ENCODE measurements around the gene BAHD1.
"Not testable (repeated sequence)": the region's sequence is repeated elsewhere in the genome, so short reads cannot be mapped to it uniquely, and the experiment has no call there.

BAHD1 gene

GRCh38 chr15:40445421-40445922 is 4.7 kb downstream of the BAHD1 start:
- DNase-seq (ENCODE audit: low spot score) = no peak

- DNase-seq (ENCODE audit: low spot score) = no peak
These were observed 5.4 kb downstream of the BAHD1 start for GRCh38 chr15:40446144-40446543.

- no peak for DNase-seq (ENCODE audit: low spot score)
These were observed 7.6 kb downstream of the BAHD1 start for GRCh38 chr15:40448354-40448753.

- DNase-seq (ENCODE audit: low spot score) = no peak
These were observed 8.5 kb downstream of the BAHD1 start for GRCh38 chr15:40449275-40449674.

- DNase-seq (ENCODE audit: low spot score) = no peak
These were observed 9.3 kb downstream of the BAHD1 start for GRCh38 chr15:40450047-40450446.

- no peak for DNase-seq (ENCODE audit: low spot score)
These were observed 10.9 kb downstream of the BAHD1 start for GRCh38 chr15:40451527-40452158.

GRCh38 chr15:40452296-40453090 is 11.7 kb downstream of the BAHD1 start:
- DNase-seq (ENCODE audit: low spot score) = no peak

GRCh38 chr15:40453941-40454340 is 13.2 kb downstream of the BAHD1 start:
- not testable (repeated sequence) for DNase-seq (ENCODE audit: low spot score)

- DNase-seq (ENCODE audit: low spot score) = no peak
These were observed 14.2 kb downstream of the BAHD1 start for GRCh38 chr15:40454904-40455391.

GRCh38 chr15:40456299-40456712 is 15.6 kb downstream of the BAHD1 start:
- DNase-seq (ENCODE audit: low spot score) = no peak

- DNase-seq (ENCODE audit: low spot score) = no peak
These were observed 16.0 kb downstream of the BAHD1 start for GRCh38 chr15:40456738-40457137.

GRCh38 chr15:40458495-40459371 is 18.0 kb downstream of the BAHD1 start:
- DNase-seq (ENCODE audit: low spot score) = no peak

GRCh38 chr15:40459391-40460015 is 18.8 kb downstream of the BAHD1 start:
- no peak for DNase-seq (ENCODE audit: low spot score)

- no peak for DNase-seq (ENCODE audit: low spot score)
These were observed 19.7 kb downstream of the BAHD1 start for GRCh38 chr15:40460404-40460803.

GRCh38 chr15:40461958-40462357 is 21.2 kb downstream of the BAHD1 start:
- no peak for DNase-seq (ENCODE audit: low spot score)

GRCh38 chr15:40463279-40463678 is 22.5 kb downstream of the BAHD1 start:
- no peak for DNase-seq (ENCODE audit: low spot score)

GRCh38 chr15:40463886-40464545 is 23.3 kb downstream of the BAHD1 start:
- DNase-seq (ENCODE audit: low spot score) = no peak

- no peak for DNase-seq (ENCODE audit: low spot score)
These were observed 23.9 kb downstream of the BAHD1 start for GRCh38 chr15:40464595-40465185.

GRCh38 chr15:40465939-40466338 is 25.2 kb downstream of the BAHD1 start:
- no peak for DNase-seq (ENCODE audit: low spot score)

- no peak for DNase-seq (ENCODE audit: low spot score)
These were observed 25.9 kb downstream of the BAHD1 start for GRCh38 chr15:40466426-40467260.
